ENCODE measurements around the gene ZNF214.

The ZNF214 gene

GRCh38 chr11:7020183-7020917 is at the start of gene ZNF214, which contains the start of gene NLRP14:
Gene ZNF214 (minus strand): TSS chr11:7020346. CDS start chr11:7002835, 17,511 bp downstream.
Gene NLRP14 (plus strand): TSS chr11:7020479. CDS start chr11:7038587, 18,108 bp downstream.
- DNase-seq: peak; percentile 87

GRCh38 chr11:7062534-7062933 is 42.4 kb upstream of the ZNF214 start:
- DNase-seq: no peak

- DNase-seq: no peak
Measured at GRCh38 chr11:7060868-7061267, 40.7 kb upstream of the ZNF214 start.

- no peak for DNase-seq
Measured at GRCh38 chr11:7057641-7058040, 37.5 kb upstream of the ZNF214 start.

- no peak for DNase-seq
Measured at GRCh38 chr11:7056828-7057513, 36.8 kb upstream of the ZNF214 start.

GRCh38 chr11:7050191-7050590 is 30.0 kb upstream of the ZNF214 start:
- DNase-seq: no peak

GRCh38 chr11:7046474-7047175 is 26.5 kb upstream of the ZNF214 start:
- DNase-seq: no peak

GRCh38 chr11:7034019-7034418 is 13.9 kb upstream of the ZNF214 start:
- no peak for DNase-seq

GRCh38 chr11:7032692-7033091 is 12.5 kb upstream of the ZNF214 start:
- DNase-seq: no peak

GRCh38 chr11:7031471-7031871 is 11.3 kb upstream of the ZNF214 start:
- no peak for DNase-seq

GRCh38 chr11:7030836-7031235 is 10.7 kb upstream of the ZNF214 start:
- DNase-seq: no peak

- no peak for DNase-seq
Measured at GRCh38 chr11:7028141-7028540, 8.0 kb upstream of the ZNF214 start.

GRCh38 chr11:7021318-7021717 is 1.2 kb upstream of the ZNF214 start:
- DNase-seq: no peak

GRCh38 chr11:7019500-7020182 is 505 bp downstream of the ZNF214 start:
- DNase-seq: no peak

- DNase-seq: no peak
Measured at GRCh38 chr11:7016011-7016410, 4.1 kb downstream of the ZNF214 start.

- no peak for DNase-seq
Measured at GRCh38 chr11:7014118-7014517, 6.0 kb downstream of the ZNF214 start.

- no peak for DNase-seq
Measured at GRCh38 chr11:7004482-7004881, 15.7 kb downstream of the ZNF214 start.

- no peak for DNase-seq
Measured at GRCh38 chr11:6995703-6996102, 24.4 kb downstream of the ZNF214 start.

GRCh38 chr11:6992457-6993417 is 27.4 kb downstream of the ZNF214 start:
- DNase-seq: no peak

GRCh38 chr11:6992026-6992425 is 28.1 kb downstream of the ZNF214 start:
- DNase-seq: no peak

- no peak for DNase-seq
Measured at GRCh38 chr11:6991227-6991626, 28.9 kb downstream of the ZNF214 start.

- DNase-seq: no peak
Measured at GRCh38 chr11:6988506-6988905, 31.6 kb downstream of the ZNF214 start.
